Measurements from ENCODE around the gene PIK3C2G.

GRCh38 chr12:18496156-18496555, 234.8 kb downstream of the PIK3C2G start:
- TF ChIP-seq, protein P1, sequence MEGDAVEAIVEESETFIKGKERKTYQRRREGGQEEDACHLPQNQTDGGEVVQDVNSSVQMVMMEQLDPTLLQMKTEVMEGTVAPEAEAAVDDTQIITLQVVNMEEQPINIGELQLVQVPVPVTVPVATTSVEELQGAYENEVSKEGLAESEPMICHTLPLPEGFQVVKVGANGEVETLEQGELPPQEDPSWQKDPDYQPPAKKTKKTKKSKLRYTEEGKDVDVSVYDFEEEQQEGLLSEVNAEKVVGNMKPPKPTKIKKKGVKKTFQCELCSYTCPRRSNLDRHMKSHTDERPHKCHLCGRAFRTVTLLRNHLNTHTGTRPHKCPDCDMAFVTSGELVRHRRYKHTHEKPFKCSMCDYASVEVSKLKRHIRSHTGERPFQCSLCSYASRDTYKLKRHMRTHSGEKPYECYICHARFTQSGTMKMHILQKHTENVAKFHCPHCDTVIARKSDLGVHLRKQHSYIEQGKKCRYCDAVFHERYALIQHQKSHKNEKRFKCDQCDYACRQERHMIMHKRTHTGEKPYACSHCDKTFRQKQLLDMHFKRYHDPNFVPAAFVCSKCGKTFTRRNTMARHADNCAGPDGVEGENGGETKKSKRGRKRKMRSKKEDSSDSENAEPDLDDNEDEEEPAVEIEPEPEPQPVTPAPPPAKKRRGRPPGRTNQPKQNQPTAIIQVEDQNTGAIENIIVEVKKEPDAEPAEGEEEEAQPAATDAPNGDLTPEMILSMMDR (IDR thresholded peaks at IDR 0.05 in 2 of 3, conservative IDR thresholded peaks at IDR 0.05 in 1 of 3; ENCODE audit: borderline replicate concordance in 1 of 3, insufficient read depth in 1 of 3, low read depth in 2 of 3, low read length in 2 of 3) = no peak
- TF ChIP-seq POLR2AphosphoS5 (IDR thresholded peaks at IDR 0.05; ENCODE audit: low read depth, low read length) = no peak
- TF ChIP-seq ZNF274 (IDR thresholded peaks at IDR 0.05; ENCODE audit: low read depth, low read length) = no peak
- no peak for TF ChIP-seq POLR2A (IDR thresholded peaks at IDR 0.05; ENCODE audit: borderline replicate concordance, extremely low read depth, insufficient read depth, insufficient read length)
- TF ChIP-seq CEBPB (IDR thresholded peaks at IDR 0.05; ENCODE audit: low read depth) = no peak
- TF ChIP-seq, protein P2, sequence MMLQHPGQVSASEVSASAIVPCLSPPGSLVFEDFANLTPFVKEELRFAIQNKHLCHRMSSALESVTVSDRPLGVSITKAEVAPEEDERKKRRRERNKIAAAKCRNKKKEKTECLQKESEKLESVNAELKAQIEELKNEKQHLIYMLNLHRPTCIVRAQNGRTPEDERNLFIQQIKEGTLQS (IDR thresholded peaks at IDR 0.05) = no peak
- no peak for TF ChIP-seq REST (IDR thresholded peaks at IDR 0.05; ENCODE audit: low read depth)
- no peak for TF ChIP-seq SIN3A (IDR thresholded peaks at IDR 0.05; ENCODE audit: low read depth)

All from HCT116 (cell line).